Posterior cingulate gyrus (tissue), 11 donors: Measurements from ENCODE around the gene PTGES.
"Not testable (repeated sequence)": the region's sequence is repeated elsewhere in the genome, so short reads cannot be mapped to it uniquely, and the experiment has no call there.

Source experiments
- DNase-seq, 10 donors: peaks; one replicate each; pipeline versions ENCODE4 v3.0.0 to v3.0.0-alpha.2; 2020 to 2021; ENCODE audit warnings: mixed read lengths in 3 of 10
- intact Hi-C: fragments of 100-400 bp; cut with DNase I; formaldehyde crosslinking; loops from one replicate; pipeline ENCODE4 v1.15.1; 2023

The PTGES gene

DNA sequence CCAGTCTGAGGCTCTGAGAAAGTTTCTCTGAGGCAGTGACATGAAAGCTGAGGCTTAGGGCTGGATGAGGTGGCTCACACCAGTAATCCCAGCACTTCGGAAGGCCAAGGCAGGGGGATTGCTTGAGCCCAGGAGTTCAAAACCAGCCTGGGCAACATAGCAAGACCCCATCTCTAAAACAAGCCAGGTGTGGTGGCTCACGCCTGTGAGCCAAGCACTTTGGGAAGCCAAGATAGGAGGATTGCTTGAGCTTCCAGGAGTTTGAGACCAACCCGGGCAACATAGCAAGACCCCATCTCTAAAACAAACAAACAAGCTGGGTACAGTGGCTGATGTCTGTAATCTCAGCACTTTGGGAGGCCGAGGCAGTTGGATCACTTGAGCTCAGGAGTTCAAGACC is 3.8 kb downstream of the PTGES start:
- intact Hi-C loops, DNase-seq: not testable (repeated sequence)

DNA sequence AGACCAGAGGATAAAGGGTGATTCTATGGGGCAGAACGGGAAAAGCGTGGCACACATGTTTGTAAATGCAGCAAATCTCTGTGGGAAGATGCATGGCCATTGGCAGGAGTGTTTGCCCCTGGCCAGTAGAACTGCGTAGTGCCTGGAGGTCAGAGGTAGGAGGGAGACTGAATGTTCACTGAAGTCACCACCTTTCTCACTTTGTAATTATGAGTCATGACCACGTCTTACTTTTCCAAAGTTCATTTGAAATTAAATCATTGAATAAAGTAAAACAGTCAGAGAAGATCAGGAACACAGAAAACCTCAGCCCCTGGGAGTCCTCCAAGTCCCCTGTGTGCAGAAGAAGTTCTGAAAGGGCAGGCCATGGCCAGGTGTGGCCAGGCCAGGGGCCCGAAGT is 4.6 kb downstream of the PTGES start:
- intact Hi-C loops, result no loop called here
- DNase-seq, result no peak

GRCh38 chr9:129746092-129746777 is 6.6 kb downstream of the PTGES start:
- intact Hi-C loops, result no loop called here
- no peak for DNase-seq

DNA sequence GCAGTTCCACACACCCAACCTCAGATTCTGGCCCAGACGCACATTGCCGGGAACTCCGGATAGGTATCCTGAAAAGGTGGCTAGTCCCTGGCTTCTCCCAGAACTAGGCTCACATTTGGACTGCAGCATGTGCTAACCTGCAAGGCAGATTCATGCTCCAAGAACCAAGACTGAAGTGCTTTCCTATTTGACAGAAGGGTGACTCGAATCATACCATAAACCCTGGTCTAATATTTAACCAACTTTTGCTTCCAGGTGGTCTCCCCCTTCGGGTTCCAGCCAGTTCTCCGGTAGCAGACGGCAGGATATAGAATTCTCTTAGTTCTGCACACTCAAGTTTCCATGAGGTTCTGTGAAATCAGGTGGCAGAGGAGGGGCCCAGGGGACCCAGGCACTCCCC is 7.6 kb downstream of the PTGES start:
- DNase-seq, result no peak
- intact Hi-C loops, result no loop called here

GRCh38 chr9:129740666-129741464 is 12.0 kb downstream of the PTGES start:
- intact Hi-C loops, result no loop called here

GRCh38 chr9:129740174-129740573 is 12.7 kb downstream of the PTGES start:
- DNase-seq, result no peak
- intact Hi-C loops, result no loop called here

More at GRCh38 chr9:129740666-129741464, 12.0 kb downstream of the PTGES start:
- DNase-seq, result no peak

DNA sequence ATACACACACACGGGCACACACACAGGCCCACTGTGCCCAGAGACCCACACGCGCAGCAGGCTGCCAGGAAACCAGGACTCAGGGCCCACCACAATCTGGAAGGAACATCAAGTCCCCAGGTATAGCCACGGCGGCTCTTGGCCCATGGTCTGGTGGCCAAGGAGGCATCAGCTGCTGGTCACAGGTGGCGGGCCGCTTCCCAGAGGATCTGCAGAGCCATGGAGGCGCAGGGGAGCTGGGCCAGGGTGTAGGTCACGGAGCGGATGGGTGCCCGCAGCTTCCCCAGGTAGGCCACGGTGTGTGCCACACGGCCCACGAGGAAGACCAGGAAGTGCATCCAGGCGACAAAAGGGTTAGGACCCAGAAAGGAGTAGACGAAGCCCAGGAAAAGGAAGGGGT is 13.4 kb downstream of the PTGES start:
- DNase-seq, result peak in 1 of 10 donors; percentile 83
- intact Hi-C loops, result no loop called here

DNA sequence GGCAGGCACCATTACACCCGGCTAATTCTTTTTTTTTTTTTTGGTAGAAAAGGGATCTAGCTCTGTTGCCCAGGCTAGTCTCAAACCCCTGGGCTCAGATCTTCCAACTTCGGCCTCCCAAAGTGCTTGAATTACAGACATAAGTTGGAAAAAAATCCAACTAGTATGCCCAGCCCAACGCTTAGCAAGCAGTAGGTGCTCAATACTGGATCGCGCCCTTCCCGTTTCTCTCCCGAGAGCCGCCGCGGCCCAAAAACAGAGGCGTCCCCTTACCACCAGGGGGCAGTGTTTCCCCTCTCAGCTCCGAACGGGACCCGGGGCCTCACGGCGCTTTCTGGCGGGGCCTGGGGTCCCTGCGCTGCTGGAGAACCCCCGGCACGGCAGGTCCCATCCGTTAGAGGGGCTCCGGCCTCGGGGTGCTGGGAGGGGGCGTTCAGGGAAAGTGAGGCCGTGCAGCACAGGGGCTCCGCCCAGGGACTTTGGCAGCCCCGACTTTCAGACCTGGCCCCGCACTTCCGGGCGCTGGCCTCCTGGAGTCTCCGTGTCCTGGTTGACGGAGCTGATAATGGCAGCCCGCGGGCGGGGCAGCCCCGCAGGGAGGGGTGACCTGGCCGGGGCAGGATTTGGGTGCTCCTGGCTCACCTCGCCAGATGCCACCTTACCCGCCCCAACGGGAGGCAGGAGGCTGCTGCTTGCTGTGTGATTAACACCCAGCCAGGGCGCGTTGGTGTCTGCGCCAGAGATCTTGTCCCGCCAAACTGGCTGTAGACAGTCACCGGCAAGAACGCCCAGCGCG is 15.2 kb downstream of the PTGES start:
- intact Hi-C loops, result loop anchor here (1.0 kb wide), 1 partner anchor 46 kb away; no protein-coding TSS in a partner anchor
- DNase-seq, result peak; percentile 67 to 96 (median 82)

GRCh38 chr9:129736334-129736733 is 16.5 kb downstream of the PTGES start:
- DNase-seq, result no peak
- intact Hi-C loops, result no loop called here

DNA sequence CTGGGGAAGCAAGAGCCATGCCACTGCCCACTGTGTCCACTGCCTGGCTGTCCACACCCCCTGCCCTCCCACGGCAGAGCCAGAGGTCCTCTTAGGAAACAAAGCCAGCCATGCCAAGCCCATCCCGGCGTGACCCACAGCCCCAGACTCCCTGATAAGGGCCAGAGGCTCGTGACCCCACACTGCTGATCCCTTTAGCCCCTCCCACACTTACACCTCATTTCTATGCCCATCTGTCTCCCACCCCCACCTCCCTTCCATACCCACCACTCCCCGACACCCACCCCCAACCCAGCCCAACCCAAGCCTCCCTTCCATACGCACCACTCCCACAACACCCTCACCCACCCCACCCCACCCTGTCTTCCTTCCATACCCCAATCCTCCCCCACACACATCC is 17.3 kb downstream of the PTGES start:
- intact Hi-C loops, result no loop called here

DNA sequence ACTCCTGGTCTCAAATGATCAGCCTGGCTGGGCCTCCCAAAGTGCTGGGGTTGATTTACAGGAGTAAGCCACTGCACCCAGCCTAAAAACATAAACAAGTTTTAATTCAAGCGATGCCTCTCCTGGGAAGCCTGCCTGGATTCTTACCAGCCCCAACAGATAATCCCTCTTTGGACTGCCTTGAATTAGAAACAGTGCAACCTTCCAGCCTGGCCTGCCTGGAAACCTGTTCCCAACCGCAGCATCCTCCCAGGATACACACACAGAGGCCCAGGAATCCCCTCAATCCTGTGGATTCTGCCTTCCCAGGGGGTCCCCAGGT is 19.2 kb downstream of the PTGES start:
- DNase-seq, result no peak

More for the DNA sequence above, 17.3 kb downstream of the PTGES start:
- DNase-seq, result no peak

GRCh38 chr9:129732946-129733631 is 19.8 kb downstream of the PTGES start:
- DNase-seq, result no peak
- intact Hi-C loops, result no loop called here

More for the DNA sequence above, 19.2 kb downstream of the PTGES start:
- intact Hi-C loops, result no loop called here

- no peak for DNase-seq
- intact Hi-C loops, result no loop called here
These were observed 20.7 kb downstream of the PTGES start for GRCh38 chr9:129732100-129732499.

DNA sequence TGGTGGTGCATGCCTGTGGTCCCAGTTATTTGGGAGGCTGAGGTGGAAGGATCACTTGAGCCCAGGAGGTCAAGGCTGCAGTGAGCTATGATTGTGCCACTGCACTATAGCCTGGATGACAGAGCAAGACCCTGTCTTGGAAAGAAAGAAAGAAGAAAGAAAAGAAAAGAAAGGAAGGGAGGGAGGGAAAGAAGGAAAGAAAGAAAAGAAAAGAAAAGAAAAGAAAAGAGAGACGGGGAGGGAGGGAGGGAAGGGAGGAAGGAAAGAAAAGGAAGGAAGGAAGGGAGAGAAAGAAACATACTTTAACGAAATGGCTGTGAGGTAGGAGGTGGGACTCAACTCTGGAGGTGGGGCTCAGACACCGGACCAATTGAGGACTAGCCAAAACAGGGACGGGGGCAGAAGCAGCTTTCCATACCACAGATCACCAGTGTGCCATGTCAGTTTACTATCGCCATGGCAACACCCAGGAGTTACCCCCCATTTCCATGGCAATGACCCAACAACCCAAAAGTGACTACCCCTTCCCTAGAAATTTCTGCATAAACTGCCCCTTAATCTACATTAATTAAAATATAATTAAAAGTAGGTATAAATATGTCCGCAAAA is 21.3 kb downstream of the PTGES start:
- intact Hi-C loops, result no loop called here
- DNase-seq, result no peak

GRCh38 chr9:129728744-129729143 is 24.1 kb downstream of the PTGES start:
- no peak for DNase-seq
- intact Hi-C loops, result no loop called here

- intact Hi-C loops, result no loop called here
- DNase-seq, result peak; percentile 21 to 96 (median 62)
These were observed 26.3 kb downstream of the PTGES start for GRCh38 chr9:129726322-129727160.

- no peak for DNase-seq
- intact Hi-C loops, result no loop called here
These were observed 27.0 kb downstream of the PTGES start for GRCh38 chr9:129725795-129726251.

- no peak for DNase-seq
- intact Hi-C loops, result no loop called here
These were observed 28.2 kb downstream of the PTGES start for GRCh38 chr9:129724456-129725190.

GRCh38 chr9:129722913-129723312 is 29.9 kb downstream of the PTGES start:
- intact Hi-C loops, result no loop called here

More at GRCh38 chr9:129722913-129723312, 29.9 kb downstream of the PTGES start:
- no peak for DNase-seq
